Activated CD4-positive, alpha-beta T cell treated with anti-CD3 and anti-CD28 coated beads for 36 hours (primary cell): ENCODE results near the gene HNRNPUL2. TPM values are rescaled to one million over a fixed set of nuclear protein-coding genes. Genes with fewer than 3 reads are reported as not detected.

Experiments used
- ATAC-seq: fragments of 200-7000 bp; cut with Tn5 transposase; one replicate; pipeline ENCODE4 v1.10.0; 2021; ENCODE audit warnings: mild to moderate bottlenecking, moderate library complexity
- CTCF ChIA-PET: fragments of 350-600 bp; sonication (Branson Sonifier 250); formaldehyde crosslinking; loops from one replicate; lab custom pipeline; 2021; ENCODE audit warnings: antibody characterized with exemption; lab: Charles Lee
- POLR2A ChIA-PET: fragments of 350-600 bp; sonication (Branson Sonifier 250); formaldehyde crosslinking; loops from one replicate; lab custom pipeline; 2021; ENCODE audit warnings: antibody characterized with exemption, inconsistent platforms; lab: Charles Lee
- DNase-seq: peaks from one replicate; pipeline ENCODE4 v3.0.0-alpha.2; 2020
- H3K27ac Mint-ChIP-seq: one replicate; pipeline ENCODE4 v1.8.0; 2021; ENCODE audit warnings: mixed read lengths
- H3K27me3 Mint-ChIP-seq: one replicate; pipeline ENCODE4 v1.8.0; 2021; ENCODE audit warnings: mixed read lengths
- H3K36me3 Mint-ChIP-seq: one replicate; pipeline ENCODE4 v1.8.0; 2021; ENCODE audit warnings: low read depth, mixed read lengths
- H3K4me1 Mint-ChIP-seq: one replicate; pipeline ENCODE4 v1.8.0; 2021; ENCODE audit warnings: mixed read lengths
- H3K4me3 Mint-ChIP-seq: one replicate; pipeline ENCODE4 v1.8.0; 2021; ENCODE audit warnings: mild to moderate bottlenecking, moderate library complexity, mixed read lengths
- H3K9me3 Mint-ChIP-seq: one replicate; pipeline ENCODE4 v1.8.0; 2021; ENCODE audit warnings: low read depth, mixed read lengths
- intact Hi-C, 2 experiments: fragments of 100-400 bp; cut with DNase I in 1 of 2; cut with micrococcal nuclease in 1 of 2; formaldehyde crosslinking; loops; one replicate each; pipeline versions ENCODE4 v1.14.2 to v1.15.1; 2022 to 2024; cut with DNase I, micrococcal nuclease
- total RNA-seq, 2 experiments: library from RNA; stranded (reverse); gene quantifications; one replicate each; pipeline ENCODE4 v1.2.3, GENCODE V29; 2021

The HNRNPUL2 gene
- total RNA-seq, 2 experiments from 2014 or later: 48.7 to 59.6 TPM

GRCh38 chr11:62728171-62728988, 1.1 kb upstream of the HNRNPUL2 start, which contains the start of gene TTC9C:
TSS of gene TTC9C (plus strand) at chr11:62728486. CDS start at chr11:62728849, 363 bp downstream.
- peak within 1 kb of the TSS; percentile 87 for H3K4me3 Mint-ChIP-seq
- intact Hi-C loops: loop anchor here (1.0 to 5.0 kb wide), 8 partner anchors 26 to 1589 kb away; partner anchors contain the start of genes FEN1 (in 1 of the 2), LBHD1 (in 1 of the 2), POLR2G (in 1 of the 2) and PRDX5 (in 1 of the 2)
- H3K4me1 Mint-ChIP-seq: peaks cover 41% of the 10 kb centered on the region
- no peaks in the 10 kb centered on the region for H3K27me3 Mint-ChIP-seq
- H3K9me3 Mint-ChIP-seq: no peaks in the 10 kb centered on the region
- ChIA-PET POLR2A (interaction anchor here (0.5 to 3.7 kb wide), 19 partner anchors 9 to 1477 kb away, joined by 3 to 69 read pairs (median 5); partner anchors contain the start of genes C11orf98, CSKMT, CYB561A3 and INTS5), CTCF (interaction anchor here (0.6 to 1.5 kb wide), 6 partner anchors 8 to 1145 kb away, joined by 3 to 4 read pairs (median 3); no protein-coding TSS in a partner anchor)
- DNase-seq (peak; percentile 90), ATAC-seq (peak; percentile 19)
- H3K27ac Mint-ChIP-seq: peak within 1 kb of the TSS; percentile 97
- peaks cover 51% of the 10 kb centered on the region for H3K36me3 Mint-ChIP-seq

GRCh38 chr11:62727872-62728170, 564 bp upstream of the HNRNPUL2 start:
- H3K9me3 Mint-ChIP-seq: no peaks in the 10 kb centered on the region
- peaks cover 37% of the 10 kb centered on the region for H3K4me1 Mint-ChIP-seq
- peak overlapping the region; percentile 87 for H3K4me3 Mint-ChIP-seq
- CTCF ChIA-PET: interaction anchor here (0.7 to 1.6 kb wide), 15 partner anchors 9 to 303 kb away, joined by 3 to 10 read pairs (median 4); partner anchors contain the start of genes POLR2G, TUT1 and ZBTB3
- intact Hi-C loops: loop anchor here (1.0 to 5.0 kb wide), 24 partner anchors 19 to 1589 kb away; partner anchors contain the start of genes POLR2G (in 2 of the 2), TMEM179B (in 2 of the 2), UQCC3 (in 2 of the 2) and ZBTB3 (in 2 of the 2)
- DNase-seq (peak; percentile 88), ATAC-seq (peak; percentile 67)
- H3K27me3 Mint-ChIP-seq: no peaks in the 10 kb centered on the region
- POLR2A ChIA-PET: interaction anchor here (0.6 to 3.7 kb wide), 29 partner anchors 9 to 1394 kb away, joined by 3 to 69 read pairs (median 4); partner anchors contain the start of genes C11orf98, CSKMT, CYB561A3 and EEF1G
- peak overlapping the region; percentile 97 for H3K27ac Mint-ChIP-seq
- H3K36me3 Mint-ChIP-seq: peaks cover 52% of the 10 kb centered on the region

- Mint-ChIP-seq H3K27ac (peak overlapping the region; percentile 97), H3K9me3 (no peaks in the 10 kb centered on the region), H3K36me3 (peaks cover 61% of the 10 kb centered on the region), H3K27me3 (no peaks in the 10 kb centered on the region), H3K4me3 (peak overlapping the region; percentile 87), H3K4me1 (peaks cover 44% of the 10 kb centered on the region)
- ATAC-seq (no peak), DNase-seq (no peak)
- POLR2A ChIA-PET: interaction anchor here (0.8 to 3.7 kb wide), 22 partner anchors 14 to 166 kb away, joined by 3 to 69 read pairs (median 8); partner anchors contain the start of genes C11orf98, CSKMT, EEF1G and INTS5
- CTCF ChIA-PET: interaction anchor here (0.7 to 1.6 kb wide), 13 partner anchors 10 to 135 kb away, joined by 3 to 10 read pairs (median 4); partner anchors contain the start of genes POLR2G, TUT1 and ZBTB3
- intact Hi-C loops: loop anchor here (1.0 to 5.0 kb wide), 22 partner anchors 18 to 1590 kb away; partner anchors contain the start of genes TMEM179B (in 2 of the 2), UQCC3 (in 2 of the 2), C11orf98 (in 1 of the 2) and CSKMT (in 1 of the 2)
Measured at GRCh38 chr11:62726915-62727164, 417 bp downstream of the HNRNPUL2 start.

GRCh38 chr11:62726156-62726914, 922 bp downstream of the HNRNPUL2 start:
- peak overlapping the region; percentile 91 for H3K27ac Mint-ChIP-seq
- DNase-seq (peak; percentile 47), ATAC-seq (no peak)
- H3K36me3 Mint-ChIP-seq: peaks cover 64% of the 10 kb centered on the region
- peaks cover 42% of the 10 kb centered on the region for H3K4me1 Mint-ChIP-seq
- intact Hi-C loops: loop anchor here (2.0 to 5.0 kb wide), 5 partner anchors 54 to 1591 kb away; partner anchors contain the start of genes FEN1 (in 1 of the 2), LBHD1 (in 1 of the 2), PRDX5 (in 1 of the 2) and STIP1 (in 1 of the 2)
- peak overlapping the region; percentile 87 for H3K4me3 Mint-ChIP-seq
- ChIA-PET POLR2A (interaction anchor here (0.7 to 3.7 kb wide), 14 partner anchors 45 to 152 kb away, joined by 3 to 69 read pairs (median 10); partner anchors contain the start of genes C11orf98, CSKMT, EEF1G and LBHD1), CTCF (interaction anchor here (1.2 to 1.6 kb wide), 6 partner anchors 15 to 132 kb away, joined by 3 to 10 read pairs (median 4); partner anchors contain the start of genes POLR2G and ZBTB3)
- H3K9me3 Mint-ChIP-seq: no peaks in the 10 kb centered on the region
- H3K27me3 Mint-ChIP-seq: no peaks in the 10 kb centered on the region

GRCh38 chr11:62725646-62726045, 1.6 kb downstream of the HNRNPUL2 start:
- no peaks in the 10 kb centered on the region for H3K27me3 Mint-ChIP-seq
- no peak for ATAC-seq
- ChIA-PET POLR2A (interaction anchor here (0.6 to 3.4 kb wide), 6 partner anchors 13 to 130 kb away, joined by 3 to 53 read pairs (median 14); partner anchors contain the start of genes C11orf98, CSKMT, LBHD1 and UQCC3), CTCF (interaction anchor here (1.2 kb wide), 1 partner anchor 15 kb away, joined by 3 read pairs; no protein-coding TSS in a partner anchor)
- peaks cover 36% of the 10 kb centered on the region for H3K4me1 Mint-ChIP-seq
- H3K4me3 Mint-ChIP-seq: peak overlapping the region; percentile 87
- H3K27ac Mint-ChIP-seq: peak overlapping the region; percentile 91
- no peak for DNase-seq
- peaks cover 66% of the 10 kb centered on the region for H3K36me3 Mint-ChIP-seq
- intact Hi-C loops: loop anchor here (2.0 to 5.0 kb wide), 5 partner anchors 53 to 1592 kb away; partner anchors contain the start of genes FEN1 (in 1 of the 2), LBHD1 (in 1 of the 2), PRDX5 (in 1 of the 2) and STIP1 (in 1 of the 2)
- no peaks in the 10 kb centered on the region for H3K9me3 Mint-ChIP-seq

GRCh38 chr11:62724171-62724570, 3.1 kb downstream of the HNRNPUL2 start:
- POLR2A ChIA-PET: interaction anchor here (1.5 kb wide), 1 partner anchor 132 kb away, joined by 5 read pairs; no protein-coding TSS in a partner anchor
- intact Hi-C loops: no loop called here
- H3K27ac Mint-ChIP-seq: peak overlapping the region; percentile 84
- H3K4me1 Mint-ChIP-seq: peaks cover 34% of the 10 kb centered on the region
- no peaks in the 10 kb centered on the region for H3K27me3 Mint-ChIP-seq
- CTCF ChIA-PET: interaction anchor here (1.5 to 1.9 kb wide), 2 partner anchors 11 to 82 kb away, joined by 3 to 5 read pairs; partner anchors contain the start of gene NXF1
- H3K9me3 Mint-ChIP-seq: no peaks in the 10 kb centered on the region
- H3K4me3 Mint-ChIP-seq: peak overlapping the region; percentile 87
- no peak for ATAC-seq
- peaks cover 77% of the 10 kb centered on the region for H3K36me3 Mint-ChIP-seq
- DNase-seq: no peak

GRCh38 chr11:62721994-62722393, 5.3 kb downstream of the HNRNPUL2 start:
- CTCF ChIA-PET: interaction anchor here (0.7 kb wide), 1 partner anchor 184 kb away, joined by 3 read pairs; no protein-coding TSS in a partner anchor
- H3K36me3 Mint-ChIP-seq: peaks cover 87% of the 10 kb centered on the region

GRCh38 chr11:62719302-62719978, 7.8 kb downstream of the HNRNPUL2 start:
- DNase-seq: no peak
- no peak overlapping the region for H3K4me3 Mint-ChIP-seq
- ChIA-PET POLR2A (interaction anchor here (0.6 kb wide), 1 partner anchor 8 kb away, joined by 4 read pairs; no protein-coding TSS in a partner anchor), CTCF (interaction anchor here (0.9 kb wide), 1 partner anchor 9 kb away, joined by 3 read pairs; no protein-coding TSS in a partner anchor)
- H3K27ac Mint-ChIP-seq: peak overlapping the region; percentile 56
- peak; percentile 49 for ATAC-seq
- intact Hi-C loops: no loop called here
- peaks cover 40% of the 10 kb centered on the region for H3K4me1 Mint-ChIP-seq
- peaks cover 86% of the 10 kb centered on the region for H3K36me3 Mint-ChIP-seq
- H3K9me3 Mint-ChIP-seq: no peaks in the 10 kb centered on the region
- H3K27me3 Mint-ChIP-seq: no peaks in the 10 kb centered on the region

More at GRCh38 chr11:62721994-62722393, 5.3 kb downstream of the HNRNPUL2 start:
- intact Hi-C loops: no loop called here
- H3K27me3 Mint-ChIP-seq: no peaks in the 10 kb centered on the region
- DNase-seq: no peak
- peaks cover 35% of the 10 kb centered on the region for H3K4me1 Mint-ChIP-seq
- H3K4me3 Mint-ChIP-seq: no peak overlapping the region
- POLR2A ChIA-PET: interaction anchor here (0.8 kb wide), 1 partner anchor 134 kb away, joined by 4 read pairs; no protein-coding TSS in a partner anchor
- peak overlapping the region; percentile 34 for H3K27ac Mint-ChIP-seq
- no peak for ATAC-seq
- no peaks in the 10 kb centered on the region for H3K9me3 Mint-ChIP-seq

- ChIA-PET CTCF (interaction anchor here (0.6 kb wide), 1 partner anchor 15 kb away, joined by 3 read pairs; no protein-coding TSS in a partner anchor), POLR2A (no interaction called here)
- H3K27ac Mint-ChIP-seq: no peak overlapping the region
- no peaks in the 10 kb centered on the region for H3K9me3 Mint-ChIP-seq
- H3K4me1 Mint-ChIP-seq: peaks cover 44% of the 10 kb centered on the region
- no peak for DNase-seq
- ATAC-seq: no peak
- H3K27me3 Mint-ChIP-seq: no peaks in the 10 kb centered on the region
- intact Hi-C loops: no loop called here
- peaks cover 78% of the 10 kb centered on the region for H3K36me3 Mint-ChIP-seq
- no peak overlapping the region for H3K4me3 Mint-ChIP-seq
Measured at GRCh38 chr11:62716816-62717215, 10.4 kb downstream of the HNRNPUL2 start.
